ENCODE results near the gene CENPX.

Gene CENPX

DNA sequence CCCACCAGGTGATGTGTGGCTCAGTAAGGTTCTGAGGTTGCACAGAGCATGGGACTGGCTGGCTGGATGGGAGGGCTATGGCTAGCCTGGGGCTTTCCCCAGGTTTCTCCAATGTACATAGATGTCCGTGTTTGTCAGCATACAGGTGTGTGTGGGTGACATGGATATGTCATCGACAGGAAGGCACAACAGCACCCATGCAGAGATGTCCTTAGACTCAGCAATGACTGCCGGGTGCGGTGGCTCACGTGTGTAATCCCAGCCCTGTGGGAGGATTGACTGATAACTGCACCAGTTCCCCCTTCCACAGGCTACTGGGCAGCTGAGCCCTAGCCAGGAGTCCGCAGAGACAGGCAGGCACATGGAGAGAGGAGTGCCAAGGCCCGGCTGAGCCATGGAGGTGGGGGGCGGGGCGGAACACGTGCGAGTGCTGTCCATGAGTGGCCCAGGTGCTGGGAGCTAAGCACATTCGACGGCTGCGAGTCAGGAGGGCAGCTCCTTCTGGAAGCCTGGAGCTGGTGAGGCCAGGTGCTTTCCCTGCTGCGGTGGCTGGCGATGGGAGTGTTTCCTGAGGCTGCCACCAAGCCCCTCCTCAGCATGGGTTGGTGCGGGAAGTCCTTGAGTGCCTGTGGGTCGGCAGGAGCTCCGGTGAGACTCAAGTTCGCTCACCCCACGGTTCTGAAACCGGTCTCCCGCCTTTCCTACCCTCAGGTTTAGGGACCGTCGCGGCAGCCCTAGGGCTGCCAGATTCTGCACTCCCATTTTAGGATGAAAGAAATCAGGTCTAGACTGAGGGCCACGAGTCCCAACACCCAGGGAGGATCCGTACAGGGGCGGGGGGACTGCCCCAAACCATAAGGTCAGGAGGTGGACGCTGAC, 46.1 kb downstream of the CENPX start:
- peak; percentile 29 for DNase-seq

DNA sequence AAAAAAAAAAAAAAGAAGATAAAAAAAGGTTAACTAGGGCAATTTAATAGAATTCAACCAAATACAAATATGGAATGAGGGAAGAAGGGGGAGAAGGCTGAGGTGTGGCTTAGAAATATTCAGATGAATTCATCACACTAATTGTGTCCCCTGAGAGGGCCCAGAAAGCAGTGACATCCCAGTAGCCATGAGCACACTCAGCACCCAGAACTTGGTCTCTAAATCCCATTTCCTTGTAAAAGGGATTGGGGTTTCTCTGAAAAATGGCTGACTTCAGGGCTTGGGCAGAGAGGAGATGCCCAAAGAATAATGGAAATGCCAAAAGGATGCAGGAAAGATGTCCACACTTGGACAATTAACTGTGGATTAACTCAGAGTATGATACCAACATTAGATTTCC, 49.2 kb downstream of the CENPX start:
- DNase-seq = no peak

DNA sequence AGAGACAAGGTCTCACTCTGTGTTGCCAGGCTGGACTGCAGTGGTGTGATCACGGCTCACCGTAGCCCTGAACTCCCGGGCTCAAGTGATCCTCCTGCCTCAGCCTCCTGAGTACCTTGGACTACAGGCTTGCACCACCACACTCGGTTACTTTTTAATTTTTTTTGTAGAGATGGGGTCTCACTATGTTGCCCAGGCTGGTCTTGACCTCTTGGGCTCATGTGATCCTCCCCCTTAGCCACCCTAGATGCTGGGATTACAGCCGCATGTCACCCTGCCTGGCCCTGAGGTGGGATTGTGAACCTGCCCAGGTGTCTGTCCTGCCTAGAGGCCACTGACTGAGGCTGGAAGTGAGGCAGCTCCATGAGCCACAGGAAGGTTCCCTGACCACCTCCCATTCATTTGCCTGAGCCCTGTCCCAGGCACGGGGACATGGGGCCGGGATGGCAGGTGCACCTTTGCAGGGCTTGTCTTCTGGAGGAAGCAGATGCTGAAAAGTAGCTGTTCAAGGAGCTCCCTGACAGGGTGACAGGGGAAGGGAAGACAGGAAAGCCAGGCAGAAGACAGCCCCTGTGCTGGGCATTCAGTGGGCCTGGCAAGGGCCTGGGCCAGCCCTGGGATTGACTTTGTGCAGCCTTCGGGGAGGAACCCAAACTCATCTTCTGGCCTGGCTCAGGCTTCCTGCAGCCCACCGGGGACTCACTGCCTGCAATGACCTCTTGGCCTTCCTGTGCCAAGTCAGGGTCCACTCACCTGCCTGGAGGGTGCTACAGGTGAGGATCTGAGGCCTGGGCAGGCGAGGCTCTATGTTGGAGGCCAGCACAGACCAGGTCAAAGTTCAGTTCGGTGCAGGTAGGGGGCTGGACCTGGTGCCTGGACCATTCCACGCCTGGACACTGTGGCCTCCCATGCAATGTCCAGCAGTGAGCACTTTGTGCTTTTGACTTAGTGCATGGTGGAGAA, 53.5 kb downstream of the CENPX start:
- DNase-seq = no peak

Measured in NCI-H187 treated with DMSO at 0.1 percent for 48 hours (cell line).